ENCODE results near the gene SIAH3.
A peak's percentile ranks its signal among the peaks of the same experiment; 100 is the strongest.

- TF ChIP-seq CTCF (IDR thresholded peaks at IDR 0.05), result no peak
- peak in 1 of 3 donors; percentile 26 for TF ChIP-seq POLR2AphosphoS5 (IDR thresholded peaks at IDR 0.05)
Measured at GRCh38 chr13:45833663-45834375, 17.7 kb downstream of the SIAH3 start.
